Measurements from ENCODE around the gene MAST3. TPM values are rescaled to one million over a fixed set of nuclear protein-coding genes. Genes with fewer than 3 reads are reported as not detected.

MAST3 gene
- polyA plus RNA-seq, 3 donors, result 6.8 to 34.0 (median 12.4) TPM

DNA sequence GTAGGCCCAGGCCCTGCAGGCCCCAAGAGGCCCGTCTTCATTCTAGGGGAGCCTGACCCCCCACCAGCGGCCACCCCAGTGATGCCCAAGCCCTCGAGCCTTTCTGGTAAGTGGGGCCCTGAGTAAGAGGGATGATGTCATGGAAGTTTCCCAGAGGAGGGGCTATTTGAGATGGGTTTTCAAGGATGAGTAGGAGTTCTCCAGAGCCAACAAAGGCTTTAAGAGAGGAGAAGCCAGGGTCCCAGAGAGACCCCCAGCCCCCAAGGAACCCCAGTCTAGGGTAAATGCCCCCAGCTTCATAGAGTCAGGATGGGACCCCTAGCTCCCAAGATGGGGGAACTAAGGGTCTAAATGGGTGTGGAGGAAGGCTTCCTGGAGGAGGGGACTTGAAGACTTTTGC, 46.3 kb downstream of the MAST3 start:
- Mint-ChIP-seq H3K9me3 (peaks cover 0 to 5% (median 0%) of the 10 kb centered on the region in 7 donors), H3K4me1 (no peaks in the 10 kb centered on the region), H3K27me3 (ENCODE audit: low read depth in 3 of 3) (peaks cover 0 to 5% (median 1%) of the 10 kb centered on the region in 3 donors), H3K36me3 (peaks cover 80 to 99% of the 10 kb centered on the region in 2 donors), H3K27ac (no peak overlapping the region), H3K4me3 (no peak overlapping the region)
- Histone ChIP-seq H3K27me3 (ENCODE audit: control insufficient read depth in 2 of 2, insufficient read depth in 2 of 2, low read length in 2 of 2) (no peaks in the 10 kb centered on the region), H3K9me3 (replicated peaks in 1 of 2; ENCODE audit: control insufficient read depth in 1 of 2, insufficient read depth in 1 of 2, low read length in 2 of 2) (no peaks in the 10 kb centered on the region), H4K20me1 (ENCODE audit: insufficient read depth, low read length) (peaks cover 38% of the 10 kb centered on the region), H3K4me2 (replicated peaks; ENCODE audit: extremely low read depth, low read length, poor library complexity, severe bottlenecking) (no peak overlapping the region), H3K79me2 (ENCODE audit: insufficient read depth, low read length) (no peaks in the 10 kb centered on the region), H3K4me1 (ENCODE audit: control insufficient read depth in 1 of 2, insufficient read depth in 2 of 2, low read length in 2 of 2) (no peaks in the 10 kb centered on the region), H3K27ac (ENCODE audit: low read depth in 1 of 2, low read length in 2 of 2) (no peak overlapping the region), H3K36me3 (replicated peaks in 1 of 2; ENCODE audit: control insufficient read depth in 1 of 2, insufficient read depth in 2 of 2, low read length in 2 of 2) (peaks cover 88 to 100% of the 10 kb centered on the region in 2 donors), H2AFZ (ENCODE audit: insufficient read depth, low read depth, low read length, poor library complexity, severe bottlenecking) (no peak overlapping the region), H3K4me3 (replicated peaks in 1 of 3; ENCODE audit: low read depth in 2 of 3, low read length in 3 of 3) (no peak overlapping the region), H3K9ac (ENCODE audit: insufficient read depth, low read length, poor library complexity, severe bottlenecking) (no peak overlapping the region)
- no CpG with 5 or more reads among the region's 3 CpGs for WGBS (ENCODE audit: insufficient coverage)
- TF ChIP-seq, protein P1, sequence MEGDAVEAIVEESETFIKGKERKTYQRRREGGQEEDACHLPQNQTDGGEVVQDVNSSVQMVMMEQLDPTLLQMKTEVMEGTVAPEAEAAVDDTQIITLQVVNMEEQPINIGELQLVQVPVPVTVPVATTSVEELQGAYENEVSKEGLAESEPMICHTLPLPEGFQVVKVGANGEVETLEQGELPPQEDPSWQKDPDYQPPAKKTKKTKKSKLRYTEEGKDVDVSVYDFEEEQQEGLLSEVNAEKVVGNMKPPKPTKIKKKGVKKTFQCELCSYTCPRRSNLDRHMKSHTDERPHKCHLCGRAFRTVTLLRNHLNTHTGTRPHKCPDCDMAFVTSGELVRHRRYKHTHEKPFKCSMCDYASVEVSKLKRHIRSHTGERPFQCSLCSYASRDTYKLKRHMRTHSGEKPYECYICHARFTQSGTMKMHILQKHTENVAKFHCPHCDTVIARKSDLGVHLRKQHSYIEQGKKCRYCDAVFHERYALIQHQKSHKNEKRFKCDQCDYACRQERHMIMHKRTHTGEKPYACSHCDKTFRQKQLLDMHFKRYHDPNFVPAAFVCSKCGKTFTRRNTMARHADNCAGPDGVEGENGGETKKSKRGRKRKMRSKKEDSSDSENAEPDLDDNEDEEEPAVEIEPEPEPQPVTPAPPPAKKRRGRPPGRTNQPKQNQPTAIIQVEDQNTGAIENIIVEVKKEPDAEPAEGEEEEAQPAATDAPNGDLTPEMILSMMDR (IDR thresholded peaks at IDR 0.05), result no peak
- DNase-seq, result no peak
- intact Hi-C loops (cut with micrococcal nuclease), result no loop called here

DNA sequence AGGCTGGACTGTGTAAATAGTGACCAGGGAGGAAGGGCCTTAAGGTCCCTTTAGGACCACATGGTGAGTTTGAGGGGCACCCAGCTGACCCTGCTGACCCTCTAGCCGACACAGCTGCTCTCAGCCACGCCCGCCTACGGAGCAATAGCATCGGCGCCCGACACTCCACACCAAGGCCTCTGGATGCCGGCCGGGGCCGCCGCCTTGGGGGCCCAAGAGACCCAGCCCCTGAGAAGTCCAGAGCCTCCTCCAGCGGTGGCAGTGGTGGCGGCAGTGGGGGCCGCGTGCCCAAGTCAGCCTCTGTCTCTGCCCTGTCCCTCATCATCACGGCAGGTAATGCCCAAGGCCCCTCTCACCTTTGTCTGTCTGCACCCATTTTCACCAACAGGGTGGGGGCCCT, 46.8 kb downstream of the MAST3 start:
- Mint-ChIP-seq H3K9me3 (peaks cover 0 to 5% (median 0%) of the 10 kb centered on the region in 7 donors), H3K4me3 (no peak overlapping the region), H3K27ac (no peak overlapping the region), H3K4me1 (no peaks in the 10 kb centered on the region), H3K27me3 (ENCODE audit: low read depth in 3 of 3) (peaks cover 0 to 5% (median 1%) of the 10 kb centered on the region in 3 donors), H3K36me3 (peaks cover 79 to 97% of the 10 kb centered on the region in 2 donors)
- Histone ChIP-seq H3K27ac (ENCODE audit: low read depth in 1 of 2, low read length in 2 of 2) (no peak overlapping the region), H3K4me1 (ENCODE audit: control insufficient read depth in 1 of 2, insufficient read depth in 2 of 2, low read length in 2 of 2) (no peaks in the 10 kb centered on the region), H3K4me2 (replicated peaks; ENCODE audit: extremely low read depth, low read length, poor library complexity, severe bottlenecking) (no peak overlapping the region), H3K9me3 (replicated peaks in 1 of 2; ENCODE audit: control insufficient read depth in 1 of 2, insufficient read depth in 1 of 2, low read length in 2 of 2) (no peaks in the 10 kb centered on the region), H3K27me3 (ENCODE audit: control insufficient read depth in 2 of 2, insufficient read depth in 2 of 2, low read length in 2 of 2) (no peaks in the 10 kb centered on the region), H3K79me2 (ENCODE audit: insufficient read depth, low read length) (no peaks in the 10 kb centered on the region), H3K4me3 (replicated peaks in 1 of 3; ENCODE audit: low read depth in 2 of 3, low read length in 3 of 3) (no peak overlapping the region), H3K36me3 (replicated peaks in 1 of 2; ENCODE audit: control insufficient read depth in 1 of 2, insufficient read depth in 2 of 2, low read length in 2 of 2) (peaks cover 85 to 99% of the 10 kb centered on the region in 2 donors), H4K20me1 (ENCODE audit: insufficient read depth, low read length) (peaks cover 37% of the 10 kb centered on the region), H2AFZ (ENCODE audit: insufficient read depth, low read depth, low read length, poor library complexity, severe bottlenecking) (no peak overlapping the region), H3K9ac (ENCODE audit: insufficient read depth, low read length, poor library complexity, severe bottlenecking) (no peak overlapping the region)
- DNase-seq, result no peak
- TF ChIP-seq, protein P1 (IDR thresholded peaks at IDR 0.05), result no peak
- intact Hi-C loops (cut with micrococcal nuclease), result no loop called here
- 94% methylated on average over 15 of the region's 16 CpGs for WGBS (ENCODE audit: insufficient coverage)

Measured in CD14-positive monocyte (primary cell).